Measurements from ENCODE around the gene SSX2IP.
"Not testable (repeated sequence)": the region's sequence is repeated elsewhere in the genome, so short reads cannot be mapped to it uniquely, and the experiment has no call there.

The SSX2IP gene

DNA sequence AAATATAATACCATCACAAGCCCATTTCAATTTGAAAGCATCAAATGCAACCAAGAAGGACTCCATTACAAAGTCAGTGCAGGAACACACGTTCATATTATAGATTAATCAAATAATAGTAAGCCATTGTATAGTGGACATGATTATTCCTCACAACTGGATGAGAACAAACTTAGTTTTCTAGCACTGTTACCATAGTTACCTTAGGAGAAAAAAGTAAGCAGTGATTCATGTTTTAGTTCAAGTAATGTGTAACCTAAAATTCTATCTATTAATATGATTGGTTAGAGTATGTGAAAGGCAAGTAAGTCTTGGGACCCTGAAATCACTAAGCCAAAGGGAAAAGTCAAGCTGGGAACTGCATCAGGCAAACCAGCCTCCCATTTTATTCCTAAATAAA, 15.2 kb downstream of the SSX2IP start:
- DNase-seq, result no peak

DNA sequence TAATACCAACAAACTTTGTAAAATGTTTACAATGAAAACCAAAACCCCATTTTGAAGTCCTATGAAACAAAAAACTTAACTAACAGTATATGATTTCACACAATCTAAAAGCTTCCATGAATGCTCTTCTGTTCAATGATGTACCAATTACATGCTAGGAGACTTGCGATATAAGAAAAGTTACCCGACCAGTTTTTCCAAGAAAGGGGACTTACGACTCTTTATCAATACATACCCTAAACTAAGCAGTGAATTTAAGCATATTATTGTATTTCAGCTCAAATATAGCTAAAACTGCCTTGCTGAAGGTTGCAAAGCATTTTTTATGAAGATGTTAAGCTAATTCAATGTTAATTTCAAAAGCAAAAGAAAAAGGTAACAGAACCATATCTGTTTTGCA, 15.6 kb downstream of the SSX2IP start:
- DNase-seq, result no peak

DNA sequence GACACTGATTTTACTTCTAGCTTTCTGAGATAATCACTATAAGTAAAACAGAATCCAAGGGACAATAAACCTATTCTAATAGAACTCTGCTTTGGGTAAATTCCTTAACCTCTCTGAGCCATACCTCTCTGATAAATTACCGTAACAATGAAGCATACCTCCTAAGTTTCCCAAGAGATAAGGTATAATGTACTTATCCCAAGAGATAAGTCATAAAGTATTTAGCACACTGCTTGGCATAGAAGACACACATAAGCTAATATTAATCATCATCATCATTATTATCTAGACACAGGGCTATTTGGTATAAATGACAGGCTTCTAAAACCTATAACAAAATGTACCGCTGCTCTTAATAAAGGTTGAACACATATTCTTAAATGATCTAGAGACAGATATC, 16.2 kb downstream of the SSX2IP start:
- no peak for DNase-seq

DNA sequence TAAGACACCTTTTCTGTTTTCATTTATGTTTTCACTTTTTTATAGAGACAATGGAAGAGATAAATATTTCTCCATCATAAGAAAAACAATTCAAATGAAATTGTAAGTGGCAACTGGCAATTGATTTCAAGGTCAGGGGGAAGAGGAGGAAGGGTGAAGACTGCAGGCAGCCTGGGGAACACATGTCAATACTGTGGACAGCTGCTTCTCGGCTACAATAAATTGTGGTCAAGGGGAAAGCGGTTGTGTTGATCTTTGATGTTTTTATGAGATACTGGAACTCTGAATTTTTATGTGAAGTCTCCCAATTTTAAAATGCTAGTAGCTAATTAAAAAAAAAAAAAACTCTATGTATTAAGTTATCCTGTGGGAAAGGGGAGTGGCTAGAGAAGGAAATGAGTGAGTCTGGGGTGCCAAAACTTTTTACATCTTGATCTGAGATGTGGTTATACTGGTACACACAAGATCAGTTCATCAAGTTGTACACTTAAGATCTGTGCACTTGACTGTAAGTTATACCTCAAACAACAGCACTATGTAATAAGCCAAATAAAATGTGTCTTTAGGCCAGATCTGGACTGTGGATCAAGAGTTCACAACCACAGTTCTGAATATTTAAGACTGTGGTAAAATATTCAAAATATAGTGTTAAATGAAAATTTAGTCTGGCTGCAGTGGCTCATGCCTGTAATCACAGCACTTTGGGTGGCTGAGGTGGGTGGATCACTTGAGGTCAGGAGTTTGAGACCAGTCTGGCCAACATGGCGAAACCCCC, 18.0 kb downstream of the SSX2IP start:
- no peak for DNase-seq

DNA sequence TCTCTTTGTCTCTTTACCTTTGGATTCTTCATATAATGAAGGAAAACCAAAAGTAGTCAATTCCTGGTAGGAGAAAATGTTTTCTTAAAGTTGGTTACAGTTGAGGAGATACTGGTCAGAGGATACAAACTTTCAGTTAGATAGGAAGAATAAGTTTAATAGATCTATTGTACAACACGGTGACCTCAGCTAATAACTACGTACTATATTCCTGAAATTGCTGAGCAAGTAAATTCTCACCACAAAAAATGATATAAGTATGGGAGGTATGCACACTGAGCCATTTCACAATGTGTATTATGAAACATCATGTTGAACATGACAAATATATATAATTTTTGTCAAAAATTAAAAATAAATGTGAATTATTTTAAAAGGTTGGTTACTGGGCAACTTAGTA, 20.4 kb downstream of the SSX2IP start:
- no peak for DNase-seq

DNA sequence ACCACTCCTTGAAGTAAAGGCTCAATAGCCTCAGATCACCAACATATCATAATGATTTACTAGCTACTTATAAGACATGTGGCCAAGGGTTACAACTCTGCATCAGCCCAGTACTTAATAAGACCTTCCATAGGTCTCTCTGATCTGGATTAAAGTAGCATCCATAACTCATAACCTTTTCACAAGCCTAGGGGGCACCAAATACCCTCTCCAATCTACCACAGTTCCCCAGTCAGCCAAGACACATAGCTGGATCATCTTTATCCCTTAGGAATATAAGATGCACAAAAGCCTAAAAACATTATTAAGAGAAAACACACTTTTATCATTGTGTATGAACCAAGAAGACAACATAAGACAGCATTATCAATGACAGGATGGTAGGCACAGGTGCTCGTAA, 22.1 kb downstream of the SSX2IP start:
- DNase-seq, result no peak

DNA sequence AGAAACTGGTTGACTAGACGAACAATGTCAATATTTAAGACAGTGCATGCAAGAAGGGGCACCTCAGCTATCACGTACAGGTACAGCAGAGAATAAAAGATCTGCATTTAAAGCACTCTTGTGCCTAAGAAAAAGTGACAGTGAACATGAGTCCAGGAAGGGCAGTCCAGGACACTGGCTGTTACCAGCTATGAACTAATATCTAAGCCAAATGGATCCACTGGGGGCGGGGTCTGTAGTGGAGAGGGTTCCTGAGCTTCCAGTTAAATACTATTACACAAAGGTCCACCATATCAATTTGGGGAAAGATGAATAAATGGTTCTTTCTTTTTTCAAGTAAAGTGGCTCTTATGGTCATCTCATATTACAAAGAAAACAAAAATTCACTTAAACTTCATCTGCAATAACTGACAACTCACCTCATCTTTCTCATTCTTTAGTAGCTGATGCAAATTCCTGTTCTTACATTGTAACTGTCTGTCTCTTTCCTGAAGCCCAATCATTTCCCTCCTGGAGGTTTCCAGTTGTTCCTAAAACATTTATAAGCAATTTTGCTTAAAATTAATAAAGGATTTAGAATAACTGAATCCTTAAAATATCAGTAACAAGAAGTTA, 24.5 kb downstream of the SSX2IP start:
- DNase-seq, result no peak

DNA sequence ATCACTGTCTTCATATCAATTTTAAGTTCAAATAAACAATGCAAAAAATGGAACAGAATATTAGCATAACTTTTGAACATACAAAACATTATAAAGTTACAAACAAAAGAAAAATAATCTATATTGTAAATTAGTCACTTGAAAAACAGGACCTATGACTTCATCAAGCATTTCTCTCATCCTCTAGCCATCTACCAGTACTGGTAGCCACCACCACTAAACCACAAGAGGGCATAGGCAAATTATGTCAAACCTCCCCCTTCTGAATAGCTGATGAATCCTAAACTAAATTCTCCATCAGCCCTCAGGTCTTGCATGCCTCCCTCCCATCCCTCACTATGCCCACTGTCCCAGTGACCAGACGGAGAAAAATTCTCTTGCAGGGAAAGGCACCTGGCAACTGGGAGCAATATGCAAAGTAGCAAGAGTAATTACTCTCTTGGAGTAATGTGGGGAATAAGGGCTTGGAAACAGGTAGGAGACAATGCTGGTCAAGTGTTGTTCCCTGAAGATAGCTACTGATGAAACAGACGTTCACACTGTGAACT, 37.1 kb downstream of the SSX2IP start:
- DNase-seq, result no peak

DNA sequence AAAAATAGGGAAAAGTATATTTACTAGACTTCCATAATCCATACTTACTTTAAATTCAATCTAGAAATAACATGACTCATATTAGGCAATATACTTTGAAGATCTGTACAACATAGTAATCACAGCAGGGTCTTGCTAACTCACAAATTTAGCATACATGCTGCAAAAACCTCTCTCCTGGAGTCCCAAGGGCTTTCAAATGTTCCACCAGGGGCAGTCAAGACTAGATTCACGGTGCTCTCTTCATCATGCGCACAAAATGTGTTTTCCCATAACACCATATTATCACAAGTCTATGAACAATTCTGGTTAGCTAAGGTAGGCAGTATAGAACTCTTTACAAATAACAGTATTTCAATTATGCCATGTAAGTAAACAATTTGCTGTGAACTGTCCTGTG, 45.8 kb downstream of the SSX2IP start:
- DNase-seq, result no peak

DNA sequence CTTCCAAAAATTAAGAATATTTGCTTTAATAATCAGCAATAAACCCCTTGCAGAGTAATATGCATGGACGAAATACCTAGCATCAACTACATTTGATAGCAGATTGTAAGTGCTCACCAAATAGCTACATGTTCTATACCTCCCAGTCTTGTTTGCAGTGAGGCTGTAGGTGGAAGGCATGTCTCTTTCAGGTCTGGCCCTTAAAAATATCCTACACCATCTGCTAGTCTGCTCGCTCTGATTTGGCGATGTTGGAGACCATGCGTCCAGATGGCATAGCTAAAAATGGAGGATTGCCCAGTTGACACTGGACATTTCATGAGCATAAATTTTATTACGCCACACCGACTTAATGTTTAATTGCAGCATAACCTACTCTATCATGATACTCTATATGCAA, 47.1 kb downstream of the SSX2IP start:
- no peak for DNase-seq

DNA sequence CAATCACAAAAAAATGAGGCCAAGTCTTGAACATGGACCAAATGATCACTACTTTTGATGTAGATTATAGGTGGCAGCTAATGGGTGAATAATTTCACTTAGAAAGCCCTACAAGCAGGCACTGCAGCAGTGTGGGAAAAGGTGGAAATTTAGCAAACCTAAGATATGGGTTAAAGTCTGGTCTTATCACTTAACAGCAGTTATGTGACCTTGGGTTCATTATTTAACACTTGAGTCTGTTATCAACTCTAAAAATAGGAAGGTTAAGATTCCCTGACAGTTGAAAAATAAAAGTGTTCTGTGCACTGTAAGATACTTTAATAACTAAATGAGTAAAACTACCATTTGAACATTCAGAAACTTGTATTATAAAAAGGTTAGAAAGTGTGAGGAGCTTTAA, 47.5 kb downstream of the SSX2IP start:
- no peak for DNase-seq

DNA sequence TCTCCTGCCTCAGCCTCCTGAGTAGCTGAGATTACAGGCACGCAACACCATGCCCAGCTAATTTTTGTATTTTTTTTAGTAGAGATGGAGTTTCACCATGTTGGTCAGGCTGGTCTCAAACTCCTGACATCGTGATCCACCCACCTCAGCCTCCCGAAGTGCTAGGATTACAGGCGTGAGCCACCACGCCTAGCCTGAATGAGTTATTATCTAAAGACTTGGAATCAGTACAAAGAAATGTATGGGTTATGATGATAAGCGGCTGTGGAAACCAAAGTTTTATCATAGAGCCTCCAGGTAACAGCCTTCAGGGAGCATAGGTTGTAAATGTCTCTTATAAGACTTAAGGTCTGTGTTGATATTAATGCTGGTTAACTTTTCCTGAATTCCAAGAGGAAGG, 50.5 kb downstream of the SSX2IP start:
- not testable (repeated sequence) for DNase-seq

DNA sequence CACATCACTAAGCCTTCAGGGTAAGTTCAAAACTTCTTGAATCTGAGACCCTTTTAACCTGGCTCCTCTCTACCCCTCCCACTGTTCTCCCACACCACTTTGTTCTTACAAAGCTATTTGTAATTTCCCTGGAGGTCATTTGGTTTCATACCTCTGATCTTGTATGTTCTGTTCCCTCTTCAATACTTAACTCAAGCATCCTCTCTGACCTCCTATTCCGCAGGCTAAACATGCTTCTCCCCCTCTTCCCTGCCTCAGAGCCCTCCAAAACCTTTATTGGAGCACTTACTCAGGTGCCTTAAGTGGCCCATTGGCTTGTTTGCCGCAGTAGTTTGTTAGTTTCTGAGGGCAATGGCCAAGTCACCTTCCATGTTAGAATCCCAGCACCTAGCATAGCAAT, 54.8 kb downstream of the SSX2IP start:
- DNase-seq, result no peak

DNA sequence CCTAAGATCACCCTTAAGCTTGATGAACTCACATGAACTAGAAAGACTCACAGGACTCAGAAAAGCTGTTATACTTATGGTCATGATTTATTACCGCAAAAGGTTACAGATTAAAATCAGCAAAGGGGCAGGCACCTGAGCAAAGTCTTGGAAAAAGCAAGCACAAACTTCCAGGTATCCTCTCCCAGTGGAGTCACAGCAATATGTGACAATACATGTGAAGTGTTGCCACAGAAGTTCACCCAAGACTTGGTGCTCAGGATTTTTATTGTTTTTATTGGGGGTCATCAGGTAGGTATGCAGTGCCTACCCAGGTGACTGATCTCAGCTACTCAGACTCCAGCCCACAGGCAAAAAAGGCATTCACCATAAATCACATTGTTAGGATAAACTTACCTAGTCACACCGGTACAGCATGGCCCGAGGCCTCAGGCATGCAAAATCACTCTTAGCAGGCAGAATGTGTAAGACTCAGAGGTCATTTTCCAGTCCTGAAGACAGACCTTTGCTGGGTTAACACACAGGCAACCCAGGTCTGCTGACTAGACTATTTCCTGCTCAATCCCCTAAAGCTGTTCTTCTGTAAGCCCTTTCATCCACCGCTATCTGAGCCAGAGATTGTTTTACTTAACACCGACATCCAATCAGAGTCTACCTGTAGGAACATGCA, 55.6 kb downstream of the SSX2IP start:
- no peak for DNase-seq

DNA sequence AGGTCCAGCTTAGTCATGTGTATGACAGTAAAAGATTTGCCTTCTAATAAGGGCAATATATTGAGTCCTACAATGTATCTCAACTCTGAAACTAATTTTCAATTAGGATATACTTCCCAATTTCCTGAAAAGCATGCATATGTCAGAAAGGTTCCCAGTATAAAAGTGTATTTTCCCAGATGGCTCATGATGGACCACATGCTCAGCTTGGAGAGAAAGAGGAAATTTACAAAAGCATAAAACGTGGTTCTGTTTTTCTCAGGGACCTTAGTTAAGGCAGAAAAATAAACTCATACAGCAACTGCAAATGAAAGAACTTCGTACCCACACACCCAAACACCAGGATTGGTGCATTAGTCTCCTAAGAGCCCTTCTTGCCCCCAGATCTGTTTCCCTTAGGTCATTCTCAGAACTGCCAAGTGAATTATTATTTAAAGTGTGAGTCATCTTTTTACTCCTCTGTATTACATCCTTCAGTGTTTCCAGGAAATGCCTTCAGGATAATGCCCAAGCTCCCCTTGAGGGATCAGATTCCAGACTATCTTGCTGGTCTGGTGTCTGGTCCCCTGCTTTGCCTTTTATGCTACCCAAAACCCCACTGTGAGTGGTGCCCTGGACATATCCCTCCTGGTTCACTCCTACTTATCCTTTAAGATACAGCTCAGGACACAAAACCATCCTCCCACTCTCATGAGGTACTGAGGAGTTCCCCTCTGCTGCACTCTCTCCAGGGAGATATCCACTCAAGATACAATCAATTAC, 57.4 kb downstream of the SSX2IP start:
- no peak for DNase-seq

DNA sequence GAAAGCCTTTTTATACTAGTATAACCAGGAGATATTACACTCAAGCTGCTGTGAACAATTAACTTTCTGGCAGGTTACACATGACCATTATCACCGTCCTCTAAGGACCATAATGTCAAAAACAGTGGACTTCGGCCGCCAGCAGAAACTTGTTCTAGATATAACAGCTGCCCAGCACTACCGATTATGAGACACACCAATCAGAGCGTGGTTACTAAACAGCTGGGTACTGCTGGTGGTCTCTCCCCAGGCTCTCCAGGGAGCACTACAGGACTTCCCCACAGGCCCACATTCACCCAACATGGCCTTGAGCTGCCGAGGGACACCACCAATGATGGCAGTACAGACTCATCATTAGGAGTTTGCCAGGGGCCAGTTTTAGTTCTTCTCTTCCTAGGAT, 58.1 kb downstream of the SSX2IP start:
- no peak for DNase-seq

DNA sequence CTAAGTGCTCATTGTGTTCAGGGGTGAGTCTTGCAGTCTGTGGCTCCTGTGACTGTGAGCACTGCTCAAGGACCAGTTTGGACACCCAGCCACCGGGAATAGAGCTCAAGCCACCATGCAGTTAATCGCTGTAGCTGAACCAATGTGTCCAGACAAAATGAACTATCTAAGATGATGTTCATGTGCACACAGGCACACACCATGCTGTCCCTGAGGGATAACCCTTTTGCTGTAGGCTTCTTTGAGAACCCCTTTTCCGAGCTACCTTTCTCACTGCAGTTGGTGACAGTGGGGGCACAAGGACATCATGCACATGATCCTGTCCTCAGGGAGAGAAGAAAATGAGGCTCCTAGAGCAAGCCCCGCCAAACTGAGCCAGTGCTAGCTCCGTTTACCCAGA, 65.4 kb downstream of the SSX2IP start:
- no peak for DNase-seq

DNA sequence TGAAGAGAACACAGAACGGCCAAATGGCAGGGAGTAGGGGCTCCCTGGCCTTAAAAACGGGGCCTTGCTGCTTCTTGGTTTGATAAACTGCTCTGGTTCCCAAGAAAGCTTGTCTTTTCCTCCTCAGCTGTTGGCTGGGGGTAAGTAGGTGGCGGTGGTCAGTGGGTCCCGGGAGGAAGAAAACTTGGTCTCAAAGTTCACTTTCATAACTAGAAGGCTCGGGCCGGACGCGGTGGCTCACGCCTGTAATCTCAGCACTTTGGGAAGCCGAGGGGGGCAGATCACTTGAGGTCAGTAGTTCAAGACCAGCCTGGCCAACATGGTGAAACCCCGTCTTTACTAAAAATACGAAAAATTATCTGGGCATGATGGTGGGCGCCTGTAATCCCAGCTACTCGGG, 68.7 kb downstream of the SSX2IP start:
- no peak for DNase-seq

DNA sequence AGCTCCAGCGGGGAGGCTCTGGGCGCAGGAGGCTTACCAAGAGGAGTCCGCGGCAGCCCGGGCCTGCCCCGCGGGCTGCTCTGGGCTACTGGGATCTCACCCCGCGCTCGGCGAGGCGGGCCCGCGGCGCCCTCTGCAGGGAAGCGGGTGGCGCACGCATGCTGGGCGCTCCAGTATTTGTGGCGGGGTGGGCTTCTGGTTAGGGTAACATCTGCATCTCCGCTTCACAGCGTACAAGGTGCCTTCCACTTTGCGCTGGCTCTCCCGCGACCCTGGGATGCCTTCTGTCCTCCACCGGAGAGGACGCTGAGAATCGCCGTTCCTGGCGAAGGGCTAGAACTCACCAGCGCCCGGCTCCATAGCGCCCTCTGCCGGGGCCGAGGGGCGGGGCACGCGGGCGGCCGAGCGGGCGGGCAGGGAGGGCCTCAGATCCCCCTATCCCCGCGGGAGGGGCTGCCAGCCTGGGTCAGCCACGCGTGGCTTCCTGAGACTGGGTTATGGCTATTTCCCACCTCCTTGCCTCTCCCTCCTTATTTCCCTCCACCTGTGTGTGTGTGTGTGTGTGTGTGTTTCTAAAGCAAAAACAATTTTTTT, 69.4 kb downstream of the SSX2IP start:
- peak; percentile 91 for DNase-seq

DNA sequence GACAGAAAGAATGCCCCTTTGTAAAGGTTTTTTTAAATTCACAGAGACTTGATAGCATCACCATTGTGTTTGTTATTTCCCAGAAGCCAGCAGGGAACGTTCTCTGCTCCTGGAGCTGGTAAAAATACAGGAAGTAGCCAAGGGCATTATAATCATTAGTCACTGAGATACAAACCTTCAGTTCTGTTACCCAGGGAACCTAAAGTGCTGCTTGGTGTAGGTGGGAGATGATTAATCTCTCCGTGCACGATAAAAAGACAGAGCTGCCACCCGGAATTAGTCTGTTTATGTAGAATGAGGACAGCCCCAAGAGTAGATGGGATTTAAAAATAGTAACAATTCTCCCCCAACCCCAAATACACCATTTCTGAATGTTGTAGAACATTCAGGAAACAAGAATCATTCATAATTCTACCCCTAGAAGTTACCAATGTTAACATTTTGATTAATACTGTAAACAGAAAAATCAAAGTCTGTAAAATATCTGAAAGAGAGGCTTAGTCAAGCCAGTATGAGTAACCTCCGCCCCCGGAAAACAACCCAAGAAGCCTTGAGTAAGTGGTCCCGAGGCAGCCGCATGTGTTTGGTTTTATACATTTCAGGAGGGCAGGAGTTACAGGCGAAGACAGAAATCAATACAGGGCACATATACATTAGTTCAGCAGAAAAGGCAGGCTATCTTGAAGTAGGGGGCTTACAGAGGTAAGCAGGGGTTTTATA, 70.7 kb downstream of the SSX2IP start:
- DNase-seq, result peak; percentile 44

DNA sequence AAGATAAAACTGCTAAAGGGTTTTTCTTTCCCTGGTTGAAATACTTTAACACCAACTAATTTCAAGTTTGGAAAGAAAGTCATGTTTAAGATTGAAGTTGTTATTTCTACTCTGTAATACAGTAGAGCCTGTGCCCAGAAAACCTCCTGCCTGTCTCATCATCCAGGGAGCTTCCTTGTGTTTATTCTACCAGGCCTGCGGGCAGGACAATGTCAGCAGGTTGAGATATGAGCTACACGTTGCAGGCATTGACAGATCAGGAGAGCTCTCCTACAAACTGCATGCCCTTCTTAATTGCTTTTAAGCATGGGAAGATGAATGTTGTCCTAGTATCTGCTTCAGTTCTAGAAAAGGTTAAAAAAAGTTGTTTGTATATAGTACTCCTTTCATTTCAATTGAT, 72.9 kb downstream of the SSX2IP start:
- no peak for DNase-seq

DNA sequence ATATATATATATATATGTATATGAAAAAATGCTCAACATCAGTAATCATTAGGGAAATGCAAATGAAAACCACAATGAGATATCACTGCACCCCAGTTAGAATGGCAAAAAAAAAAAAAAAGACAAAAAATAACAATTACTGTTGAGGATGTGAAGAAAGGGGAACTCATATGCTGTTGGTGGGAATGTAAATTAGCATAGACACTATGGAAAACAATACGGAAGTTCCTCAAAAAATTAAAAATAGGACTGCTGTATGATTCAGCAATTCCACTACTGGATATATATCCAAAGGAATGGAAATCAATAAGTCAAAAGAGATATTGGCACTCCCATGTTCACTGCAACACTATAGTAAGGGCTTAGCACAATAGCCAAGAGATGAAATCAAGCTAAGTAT, 74.5 kb downstream of the SSX2IP start:
- DNase-seq, result no peak
